Stimulated activated naive CD4-positive, alpha-beta T cell (primary cell): ENCODE results near the gene FAM72B.
"Not testable (repeated sequence)": the region's sequence is repeated elsewhere in the genome, so short reads cannot be mapped to it uniquely, and the experiment has no call there.

Source experiments
- DNase-seq, 6 experiments: peaks; one replicate each; lab custom pipeline; 2025; lab: John Stamatoyannopoulos, UW

Gene FAM72B

DNA sequence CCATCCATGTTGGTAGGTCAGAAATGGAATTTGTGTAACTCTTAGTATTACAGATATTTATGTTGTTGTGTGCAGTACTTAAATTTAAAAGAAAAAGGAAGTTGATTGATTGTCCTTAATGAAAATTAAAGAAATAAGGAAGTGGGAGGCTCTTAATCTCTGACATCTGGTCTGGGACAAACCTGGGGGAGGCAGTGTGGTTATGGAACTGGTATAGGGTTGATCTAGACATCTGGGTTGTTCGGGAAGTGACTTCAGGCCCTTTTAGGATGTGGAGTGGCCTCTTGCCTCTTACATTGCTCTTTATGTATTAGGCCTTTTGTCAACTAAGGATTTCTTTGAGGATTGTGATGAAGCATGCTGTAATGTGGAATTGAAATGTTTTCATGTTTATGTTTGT, 16.1 kb upstream of the FAM72B start:
- DNase-seq = not testable (repeated sequence)

GRCh38 chr1:121199763-121200162, 15.6 kb upstream of the FAM72B start:
- not testable (repeated sequence) for DNase-seq

DNA sequence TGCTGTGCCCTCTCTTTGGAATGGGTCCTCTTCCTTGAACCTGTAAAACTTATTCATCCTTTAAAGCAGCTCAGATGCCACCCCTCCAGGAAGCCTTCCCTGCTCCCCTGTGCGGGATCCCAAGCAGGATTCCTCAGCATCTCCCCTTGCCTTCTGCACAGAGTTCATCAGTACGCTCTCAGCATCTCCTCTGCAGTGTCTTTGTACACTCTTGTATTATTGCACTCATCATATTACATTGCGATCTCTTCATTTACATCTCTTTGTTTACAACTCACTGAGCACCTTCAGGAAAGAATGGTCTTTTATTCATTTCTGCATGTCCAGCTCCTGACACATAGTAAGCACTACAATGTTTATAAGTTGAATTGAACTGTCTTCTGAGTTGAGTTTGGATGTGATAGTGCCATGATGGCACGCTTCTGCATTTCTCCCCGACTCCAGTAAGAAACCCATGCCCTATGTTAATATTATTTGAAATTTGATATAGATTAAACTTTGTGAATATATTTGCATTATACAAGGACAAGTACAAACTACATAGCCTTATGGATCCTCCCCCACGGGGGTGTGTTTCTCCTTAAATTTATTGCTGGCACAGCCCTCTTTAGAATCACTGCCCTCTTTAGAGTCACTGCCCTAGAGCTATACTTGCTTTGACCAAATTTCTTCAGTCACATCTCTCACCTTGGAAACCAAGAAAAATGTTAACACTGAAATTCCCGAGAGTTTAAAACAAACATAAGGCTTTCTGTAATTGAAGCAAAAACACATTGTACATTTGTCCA, 13.1 kb upstream of the FAM72B start:
- DNase-seq = not testable (repeated sequence)

DNA sequence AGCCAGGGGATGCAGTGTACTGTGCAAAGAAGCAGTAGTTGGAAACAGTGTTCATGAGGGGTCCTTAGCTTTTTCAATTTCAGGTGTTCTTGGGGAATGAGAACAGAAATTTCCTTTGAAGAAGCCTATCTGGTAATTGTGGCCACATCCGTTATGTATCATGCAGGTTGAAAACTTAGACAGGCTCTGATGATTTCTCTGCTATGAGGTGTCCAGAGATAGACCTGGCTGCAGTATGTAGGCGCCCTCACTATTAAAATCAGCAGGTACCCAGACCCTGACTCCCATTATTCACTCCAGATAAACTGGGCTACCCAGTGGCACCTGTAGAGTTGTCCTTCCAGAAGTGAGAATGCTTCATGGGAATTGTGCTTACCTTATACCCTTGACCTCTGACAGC, 8.4 kb upstream of the FAM72B start:
- DNase-seq = not testable (repeated sequence)

DNA sequence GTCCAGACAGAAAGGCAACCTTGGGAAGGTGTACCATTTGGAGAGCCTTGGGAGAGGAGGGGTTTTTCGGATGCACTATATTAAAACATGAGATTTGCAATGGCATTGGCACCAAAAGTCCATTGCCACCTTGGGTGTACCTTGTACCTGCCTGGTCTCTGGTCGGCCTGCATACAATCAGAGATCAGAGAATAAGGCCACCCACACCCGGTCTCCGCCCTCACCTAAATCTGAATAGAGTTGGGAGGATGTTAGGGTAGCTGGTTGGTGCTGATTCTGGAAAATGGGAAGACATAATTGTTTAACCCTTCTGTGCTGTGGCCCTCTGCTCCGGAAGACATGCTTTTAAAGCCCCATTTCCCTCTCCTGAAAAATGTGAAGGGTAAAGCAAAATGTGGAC, 3.8 kb upstream of the FAM72B start:
- DNase-seq = not testable (repeated sequence)

GRCh38 chr1:121186191-121186590, 2.1 kb upstream of the FAM72B start:
- DNase-seq = not testable (repeated sequence)

- not testable (repeated sequence) for DNase-seq
Observed at GRCh38 chr1:121185140-121185708, 1.1 kb upstream of the FAM72B start.

DNA sequence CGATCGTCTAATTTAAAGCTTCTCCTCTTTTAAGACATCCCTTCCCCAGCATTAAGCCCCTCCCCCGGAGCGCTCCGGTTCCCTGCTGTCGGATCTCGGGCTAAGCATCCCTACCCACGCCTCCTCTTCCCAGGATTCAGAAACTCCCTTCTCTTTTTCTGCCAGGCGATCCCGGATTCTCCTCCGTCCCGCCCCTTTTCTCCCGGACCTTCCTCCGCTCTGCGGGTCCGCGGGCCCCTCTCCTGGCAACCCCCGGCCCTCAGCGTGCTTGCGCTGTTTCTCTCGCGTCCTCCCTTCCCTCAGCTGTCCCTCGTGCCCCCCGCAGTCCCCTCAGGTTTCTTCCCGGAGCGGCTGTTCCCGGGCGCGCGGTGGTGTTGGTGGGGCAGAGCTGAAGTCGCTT, 273 bp downstream of the FAM72B start:
- DNase-seq = not testable (repeated sequence)

GRCh38 chr1:121178197-121178596, 5.9 kb downstream of the FAM72B start:
- not testable (repeated sequence) for DNase-seq

DNA sequence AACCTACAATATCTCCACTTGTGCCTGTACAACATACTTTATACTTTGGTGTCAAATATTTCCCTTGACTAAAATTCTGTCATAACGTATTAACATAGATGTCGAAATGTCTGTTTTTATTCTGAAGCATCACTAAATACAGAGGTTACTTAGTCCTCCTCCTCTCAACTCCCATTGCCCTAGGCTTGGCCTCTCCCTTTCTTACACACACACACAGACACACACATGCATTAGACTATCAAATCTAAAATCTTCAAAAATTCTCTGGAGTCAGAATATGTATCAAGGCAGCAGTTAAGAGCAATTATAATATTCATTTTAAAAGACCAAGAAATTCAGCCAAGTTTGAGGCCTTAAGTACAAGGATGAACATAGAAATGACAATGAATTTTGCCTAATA, 7.5 kb downstream of the FAM72B start:
- DNase-seq = not testable (repeated sequence)

DNA sequence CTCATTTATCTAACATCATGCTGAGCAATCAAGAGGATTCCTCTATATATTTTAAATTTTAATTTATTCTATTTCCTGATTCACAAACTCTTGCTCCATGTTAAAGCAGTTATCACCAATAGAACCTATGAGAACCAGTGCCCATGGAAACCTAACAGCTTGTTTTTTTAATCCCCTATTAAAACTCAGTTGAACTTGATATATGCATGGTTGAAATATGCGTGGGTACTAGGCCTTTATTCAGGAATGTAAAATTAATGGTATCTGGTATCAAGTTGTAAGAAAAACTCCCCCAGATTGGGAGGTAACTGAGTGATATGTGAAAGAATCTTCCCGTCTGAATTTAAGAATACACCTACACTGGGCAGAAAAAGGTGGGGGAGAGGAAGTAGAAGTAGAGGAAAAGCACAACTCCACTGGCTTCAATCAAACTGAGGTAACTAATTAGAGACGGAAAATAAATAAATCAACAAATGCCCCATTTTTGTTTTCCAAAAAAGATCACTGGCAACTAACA, 15.9 kb downstream of the FAM72B start:
- DNase-seq = not testable (repeated sequence)

DNA sequence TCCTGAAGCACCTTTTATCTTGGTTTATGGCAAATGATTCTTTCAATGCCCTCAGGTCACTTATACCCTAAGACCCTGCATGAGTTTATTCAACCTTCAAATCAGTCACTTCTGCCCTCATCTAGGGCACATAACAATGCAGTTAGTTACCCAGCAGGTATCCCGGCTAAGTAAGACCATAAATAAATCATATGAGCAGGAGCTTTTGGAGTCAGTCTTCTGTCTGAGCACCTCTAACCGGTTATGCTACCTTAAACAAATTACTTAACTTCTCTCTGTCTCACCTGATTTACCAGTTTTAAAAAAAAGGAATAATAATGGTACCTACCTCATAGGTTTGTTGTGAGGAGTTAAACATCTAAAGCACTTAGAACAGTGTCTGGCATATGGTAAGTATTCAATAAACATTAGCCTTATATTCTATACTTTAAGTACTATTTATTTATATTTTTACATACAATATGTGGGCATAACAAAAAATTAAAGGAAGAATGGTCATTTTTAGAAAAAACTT, 16.9 kb downstream of the FAM72B start:
- DNase-seq = not testable (repeated sequence)

GRCh38 chr1:121165296-121165695, 18.8 kb downstream of the FAM72B start:
- not testable (repeated sequence) for DNase-seq

GRCh38 chr1:121163850-121164757, 20.0 kb downstream of the FAM72B start:
- not testable (repeated sequence) for DNase-seq

DNA sequence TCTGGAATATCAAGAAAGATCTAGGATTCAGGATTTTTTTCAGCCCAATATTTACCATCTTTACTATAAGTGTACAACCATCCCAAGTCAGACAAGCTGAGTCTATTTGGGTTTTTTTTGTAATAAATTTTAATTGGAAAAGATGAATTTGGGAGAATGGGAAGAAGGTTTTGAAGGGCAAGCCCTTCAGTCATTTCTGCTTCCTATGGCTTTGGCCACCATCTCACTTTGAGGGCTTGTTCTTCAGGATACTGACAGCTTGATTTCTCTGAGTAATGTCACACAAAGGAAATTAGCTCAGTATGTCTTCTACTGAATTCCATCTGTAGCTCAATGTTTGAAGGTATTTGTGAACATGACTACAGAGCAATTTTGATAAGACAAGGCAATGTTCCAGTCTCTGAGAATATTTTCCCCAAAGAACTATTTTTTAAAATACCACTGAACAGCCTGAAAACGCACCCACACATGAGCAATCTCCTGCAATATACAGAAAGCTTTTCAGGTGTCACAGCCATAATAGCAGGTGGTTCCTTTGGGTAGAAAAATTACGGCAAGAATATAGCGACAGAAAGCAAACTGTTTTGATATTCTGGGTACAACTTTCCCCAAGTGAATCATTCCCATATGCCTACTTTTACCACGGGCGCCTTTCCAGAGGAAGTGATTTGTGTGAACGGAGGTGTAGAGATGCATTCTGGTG, 22.8 kb downstream of the FAM72B start:
- DNase-seq = not testable (repeated sequence)

GRCh38 chr1:121160118-121160517, 24.0 kb downstream of the FAM72B start:
- not testable (repeated sequence) for DNase-seq

DNA sequence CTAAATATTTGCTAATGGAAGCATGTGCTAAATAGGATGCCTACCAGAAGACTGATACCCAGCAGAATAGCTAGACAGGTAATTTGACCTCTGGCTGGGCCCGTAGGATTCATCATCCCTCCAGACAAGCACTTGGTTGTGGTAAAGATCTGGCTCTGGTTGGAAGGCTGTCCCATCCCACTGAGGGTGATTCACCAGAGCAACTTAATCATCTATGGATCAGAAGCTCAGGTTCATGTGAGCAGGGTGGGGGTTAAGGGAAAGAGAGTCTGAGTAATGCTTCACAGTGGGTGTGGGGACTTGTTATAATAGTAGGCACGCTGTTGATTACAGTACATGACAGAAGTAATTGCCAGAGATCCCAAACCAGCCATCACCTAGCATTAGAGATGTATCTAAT, 26.5 kb downstream of the FAM72B start:
- not testable (repeated sequence) for DNase-seq

- DNase-seq = not testable (repeated sequence)
Observed at GRCh38 chr1:121156958-121157603, 27.1 kb downstream of the FAM72B start.

DNA sequence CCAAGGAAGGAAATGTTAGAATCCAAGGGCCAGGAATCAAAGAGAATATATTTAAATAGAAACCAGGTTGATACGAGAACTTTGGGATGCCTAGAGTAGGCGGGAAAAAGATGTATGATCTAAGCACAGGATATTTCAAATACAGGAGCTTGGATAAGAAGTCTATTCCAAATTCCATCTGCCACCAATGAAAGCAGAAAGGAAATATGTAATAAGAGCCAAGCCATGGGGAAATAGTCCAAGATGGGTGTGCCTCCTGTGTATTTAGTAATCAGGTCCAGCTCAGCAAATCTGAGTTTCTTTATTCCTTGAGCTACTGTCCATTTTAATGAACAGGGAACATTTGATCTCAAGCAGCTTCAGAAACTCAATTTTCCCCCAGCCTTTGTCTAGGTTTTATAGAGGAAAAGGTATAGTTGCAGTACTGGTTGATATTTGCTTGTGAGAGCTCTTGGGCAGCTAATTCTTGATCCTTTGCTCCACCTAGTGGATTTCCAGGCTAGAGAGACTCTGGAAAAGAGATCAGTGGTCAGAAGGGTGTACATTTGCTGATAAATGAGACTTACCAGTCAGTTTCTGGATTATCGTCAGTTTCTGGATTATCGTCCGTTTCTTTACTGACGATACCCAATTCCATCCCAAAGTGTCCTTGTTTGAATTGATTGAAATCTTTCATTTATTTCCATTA, 28.3 kb downstream of the FAM72B start:
- not testable (repeated sequence) for DNase-seq

- not testable (repeated sequence) for DNase-seq
Observed at GRCh38 chr1:121154811-121155210, 29.3 kb downstream of the FAM72B start.
